GM18526 (cell line): ENCODE results near the gene CFL2.

ENCODE experiments used
- POLR2A ChIP-seq: IDR thresholded peaks from 3 replicates; pipeline ENCODE4 v1.6.1; 2011; ENCODE audit not compliant: insufficient read length; ENCODE audit errors: extremely low read depth

CFL2 gene

DNA sequence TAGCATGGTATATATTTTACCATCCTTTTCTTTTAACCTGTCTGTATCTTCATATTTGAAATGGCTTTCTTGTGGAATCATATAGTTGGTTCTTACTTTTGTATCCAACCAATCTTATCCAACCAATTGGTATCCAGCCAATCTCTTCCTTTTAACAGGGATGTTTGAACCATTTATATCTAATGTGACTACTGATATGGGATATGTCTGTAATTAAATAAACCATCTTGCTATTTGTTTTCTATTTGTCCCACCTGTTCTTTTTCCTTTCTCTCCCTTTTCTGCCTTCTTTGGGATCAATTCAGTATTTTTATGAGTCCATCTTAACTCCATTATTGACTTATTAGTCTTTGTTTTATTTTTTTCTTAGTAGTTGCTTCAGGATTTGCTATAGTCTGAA, 53.6 kb downstream of the CFL2 start:
- no peak for TF ChIP-seq POLR2A
